ENCODE data around the gene ABCA13.
A peak's percentile ranks its signal among the peaks of the same experiment; 100 is the strongest.

- TF ChIP-seq, protein P1, sequence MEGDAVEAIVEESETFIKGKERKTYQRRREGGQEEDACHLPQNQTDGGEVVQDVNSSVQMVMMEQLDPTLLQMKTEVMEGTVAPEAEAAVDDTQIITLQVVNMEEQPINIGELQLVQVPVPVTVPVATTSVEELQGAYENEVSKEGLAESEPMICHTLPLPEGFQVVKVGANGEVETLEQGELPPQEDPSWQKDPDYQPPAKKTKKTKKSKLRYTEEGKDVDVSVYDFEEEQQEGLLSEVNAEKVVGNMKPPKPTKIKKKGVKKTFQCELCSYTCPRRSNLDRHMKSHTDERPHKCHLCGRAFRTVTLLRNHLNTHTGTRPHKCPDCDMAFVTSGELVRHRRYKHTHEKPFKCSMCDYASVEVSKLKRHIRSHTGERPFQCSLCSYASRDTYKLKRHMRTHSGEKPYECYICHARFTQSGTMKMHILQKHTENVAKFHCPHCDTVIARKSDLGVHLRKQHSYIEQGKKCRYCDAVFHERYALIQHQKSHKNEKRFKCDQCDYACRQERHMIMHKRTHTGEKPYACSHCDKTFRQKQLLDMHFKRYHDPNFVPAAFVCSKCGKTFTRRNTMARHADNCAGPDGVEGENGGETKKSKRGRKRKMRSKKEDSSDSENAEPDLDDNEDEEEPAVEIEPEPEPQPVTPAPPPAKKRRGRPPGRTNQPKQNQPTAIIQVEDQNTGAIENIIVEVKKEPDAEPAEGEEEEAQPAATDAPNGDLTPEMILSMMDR (conservative IDR thresholded peaks at IDR 0.05; ENCODE audit: low read depth, low read length), result peak; percentile 82
- TF ChIP-seq POLR2A (IDR thresholded peaks at IDR 0.05; ENCODE audit: low read depth, low read length) (0 out of 2 replicates have a peak, but pooled peaks have one; percentile 25), MAFK (IDR thresholded peaks at IDR 0.05; ENCODE audit: low read depth, low read length) (no peak), RAD21 (IDR thresholded peaks at IDR 0.05; ENCODE audit: low read length) (peak; percentile 88), BHLHE40 (IDR thresholded peaks at IDR 0.05; ENCODE audit: low read depth, low read length) (no peak), RCOR1 (IDR thresholded peaks at IDR 0.05; ENCODE audit: insufficient replicate concordance, low read length) (no peak), RFX5 (IDR thresholded peaks at IDR 0.05; ENCODE audit: low read depth, low read length) (no peak), MXI1 (IDR thresholded peaks at IDR 0.05; ENCODE audit: borderline replicate concordance, low read depth, low read length) (no peak), CEBPB (IDR thresholded peaks at IDR 0.05; ENCODE audit: low read depth, low read length) (no peak), USF2 (IDR thresholded peaks at IDR 0.05; ENCODE audit: low read depth, low read length) (no peak), MAZ (IDR thresholded peaks at IDR 0.05; ENCODE audit: borderline replicate concordance, low read depth, low read length) (no peak)
Measured at GRCh38 chr7:48299580-48300169, 128.4 kb downstream of the ABCA13 start.
